Liver (tissue), 9 donors: ENCODE data around the gene LY6G6F. TPM values are rescaled to one million over a fixed set of nuclear protein-coding genes. Genes with fewer than 3 reads are reported as not detected.

ENCODE experiments used
- DNase-seq: peaks from one replicate; pipeline ENCODE4 v3.0.0-alpha.2; 2017; ENCODE audit warnings: low spot score
- H3K27ac ChIP-seq, 2 donors: one replicate each; pipeline ENCODE4 v1.7.0; 2013; ENCODE audit warnings: inconsistent platforms in 2 of 2, low read length in 2 of 2, control low read depth in 1 of 2, low read depth in 1 of 2, mild to moderate bottlenecking in 1 of 2
- H3K27me3 ChIP-seq, 4 donors: one replicate each; pipeline versions ENCODE4 v1.6.1 to v1.7.0; 2013; ENCODE audit warnings: low read length in 3 of 4, inconsistent platforms in 1 of 4, mild to moderate bottlenecking in 1 of 4, moderate library complexity in 1 of 4; ENCODE audit not compliant: control insufficient read depth in 4 of 4, insufficient read depth in 4 of 4
- H3K36me3 ChIP-seq, 4 donors: one replicate each; pipeline versions ENCODE4 v1.6.1 to v1.7.0; 2013; ENCODE audit warnings: low read length in 3 of 4, mild to moderate bottlenecking in 3 of 4, low read depth in 1 of 4, moderate library complexity in 1 of 4; ENCODE audit not compliant: control insufficient read depth in 4 of 4, insufficient read depth in 3 of 4
- H3K4me1 ChIP-seq, 4 donors: one replicate each; pipeline versions ENCODE4 v1.6.1 to v1.7.0; 2013; ENCODE audit warnings: low read length in 3 of 4, mild to moderate bottlenecking in 3 of 4, moderate library complexity in 1 of 4; ENCODE audit not compliant: control insufficient read depth in 4 of 4, insufficient read depth in 4 of 4
- H3K4me3 ChIP-seq, 3 donors: one replicate each; pipeline versions ENCODE4 v1.6.1 to v1.7.0; 2013; ENCODE audit warnings: low read length in 3 of 3, control low read depth in 1 of 3, low read depth in 1 of 3, mild to moderate bottlenecking in 1 of 3
- H3K9ac ChIP-seq, 2 donors: one replicate each; pipeline ENCODE4 v1.7.0; 2013; ENCODE audit warnings: low read length in 2 of 2, mild to moderate bottlenecking in 2 of 2, moderate library complexity in 2 of 2, control low read depth in 1 of 2, low read depth in 1 of 2
- H3K9me3 ChIP-seq, 4 donors: one replicate each; pipeline versions ENCODE4 v1.6.1 to v1.7.0; 2013; ENCODE audit warnings: low read length in 3 of 4; ENCODE audit not compliant: control insufficient read depth in 4 of 4
- EGR1 ChIP-seq, 2 donors: IDR thresholded peaks; 2 replicates each; pipeline ENCODE4 v1.6.1; 2016 to 2018; ENCODE audit warnings: antibody characterized with exemption in 2 of 2, low read depth in 2 of 2
- FOXA1 ChIP-seq: IDR thresholded peaks from 2 replicates; pipeline ENCODE4 v1.6.1; 2016; ENCODE audit warnings: antibody characterized with exemption
- HNF4G ChIP-seq: IDR thresholded peaks from 2 replicates; pipeline ENCODE4 v1.6.1; 2016; ENCODE audit warnings: antibody characterized with exemption
- JUND ChIP-seq, 2 donors: IDR thresholded peaks; 2 replicates each; pipeline ENCODE4 v1.6.1; 2016; ENCODE audit warnings: antibody characterized with exemption in 2 of 2
- RAD21 ChIP-seq, 2 donors: IDR thresholded peaks; 2 replicates each; pipeline ENCODE4 v1.6.1; 2016; ENCODE audit warnings: antibody characterized with exemption in 2 of 2, mild to moderate bottlenecking in 2 of 2
- RXRA ChIP-seq, 2 donors: IDR thresholded peaks; 2 replicates each; pipeline ENCODE4 v1.6.1; 2017 to 2018; ENCODE audit warnings: antibody characterized with exemption in 2 of 2, mild to moderate bottlenecking in 1 of 2
- SP1 ChIP-seq: IDR thresholded peaks from 2 replicates; pipeline ENCODE4 v1.6.1; 2018; ENCODE audit warnings: antibody characterized with exemption, mild to moderate bottlenecking
- TAF1 ChIP-seq: conservative IDR thresholded peaks from 2 replicates; pipeline ENCODE4 v1.6.1; 2016; ENCODE audit warnings: antibody characterized with exemption, mild to moderate bottlenecking
- WGBS: extraction: QIAGEN DNeasy Blood & Tissue Kit; methylation state at CpG from one replicate; pipeline ENCODE4 v1.1.7; 2013; 5-methylcytosine and 5-hydroxymethylcytosine counted together
- polyA plus RNA-seq, 2 donors: library from polyadenylated mRNA; stranded (reverse) in 1 of 2; unstranded in 1 of 2; fragments of 200-250 nt in 1 of 2; fragments of >200 nt in 1 of 2; fragmentation: Nextera tagmentation in 1 of 2; extraction: Ambion mirVana in 1 of 2; gene quantifications; one replicate each; pipeline versions ENCODE4 v1.2.1 to v1.2.3, GENCODE V29; 2013 to 2015
- total RNA-seq, 2 donors: library from RNA; depleted of rRNA; stranded (reverse); fragments of >200 nt; gene quantifications; one replicate each; pipeline ENCODE4 v1.2.3, GENCODE V29; 2014
- TF ChIP-seq, protein P1 (sequence below): IDR thresholded peaks from 2 replicates; pipeline ENCODE4 v1.6.1; 2016; ENCODE audit warnings: antibody characterized with exemption, mild to moderate bottlenecking
- TF ChIP-seq, protein P2 (sequence below): IDR thresholded peaks from 2 replicates; pipeline ENCODE4 v1.6.1; 2016; ENCODE audit warnings: antibody characterized with exemption
- TF ChIP-seq, protein P3 (sequence below): fragments of 150-350 bp; IDR thresholded peaks from 2 replicates; pipeline ENCODE4 v1.5.1; 2017; ENCODE audit warnings: improper control_type of control experiment, low read depth, low read length; ENCODE audit not compliant: missing input control
- TF ChIP-seq, protein P4 (sequence below): IDR thresholded peaks from 2 replicates; pipeline ENCODE4 v1.6.1; 2016; ENCODE audit warnings: antibody characterized with exemption
- TF ChIP-seq, protein P5 (sequence below): IDR thresholded peaks from 2 replicates; pipeline ENCODE4 v1.6.1; 2016; ENCODE audit warnings: antibody characterized with exemption
- donor health status: healthy.
- donor health status: healthy.
- donor health status: healthy.
- donor health status: healthy.
- donor health status: healthy.

The LY6G6F gene
- total and polyA plus RNA-seq, 4 donors = 0.08 to 3.2 TPM; not detected in 2

DNA sequence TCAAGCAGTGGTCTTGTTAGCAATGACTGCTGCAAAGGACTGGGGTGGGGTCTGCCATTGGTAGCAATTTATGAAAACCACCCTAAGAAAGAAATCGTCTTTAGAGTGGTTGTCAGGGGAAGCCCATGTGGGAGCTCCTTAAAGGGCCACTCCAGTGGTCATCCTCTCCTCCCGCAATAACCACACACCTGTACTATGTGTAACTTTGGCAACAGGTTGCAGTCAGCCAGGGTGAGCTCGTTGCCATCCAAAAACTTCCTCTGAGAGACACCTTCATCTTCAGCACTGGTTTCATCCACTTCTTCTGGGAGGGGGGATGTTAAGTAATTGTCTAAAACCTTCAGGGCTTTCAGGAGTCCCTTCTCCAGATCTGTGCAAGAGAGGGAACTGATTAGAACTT, 25.4 kb downstream of the LY6G6F start:
- TF ChIP-seq EGR1 (IDR thresholded peaks at IDR 0.05; ENCODE audit: low read depth in 2 of 2) (no peak), RAD21 (IDR thresholded peaks at IDR 0.05) (no peak), SP1 (no peak)

DNA sequence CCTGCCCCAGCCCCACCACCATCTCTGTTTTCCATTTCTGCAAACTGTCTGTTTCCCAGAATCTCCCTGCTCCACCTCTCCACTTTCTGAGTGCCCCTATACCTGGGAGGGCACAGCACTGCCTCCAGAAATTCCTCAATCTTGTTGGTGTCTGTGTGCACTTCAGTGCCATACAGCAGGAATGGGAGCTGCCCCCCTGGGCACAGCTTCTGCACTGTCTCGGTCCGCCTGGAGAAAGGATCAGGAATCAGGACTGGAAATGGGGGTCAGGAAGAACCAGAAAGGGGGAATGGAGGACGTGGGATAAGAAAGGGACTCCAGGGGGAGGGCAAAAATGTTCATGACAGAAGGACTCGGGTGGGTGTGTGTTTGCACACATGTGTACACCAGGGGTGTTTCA, 27.1 kb downstream of the LY6G6F start:
- no peaks in the 10 kb centered on the region for H3K9me3 ChIP-seq
- WGBS = 86% methylated on average over 4 of the region's 4 CpGs

More for the DNA sequence above, 25.4 kb downstream of the LY6G6F start:
- no peaks in the 10 kb centered on the region for H3K9me3 ChIP-seq
- 73% methylated on average over 3 of the region's 3 CpGs for WGBS
- H3K36me3 ChIP-seq = peaks cover 8 to 25% (median 20%) of the 10 kb centered on the region in 4 donors
- no peak for DNase-seq
- H3K9ac ChIP-seq = no peak overlapping the region
- H3K27ac ChIP-seq = no peak overlapping the region
- no peaks in the 10 kb centered on the region for H3K27me3 ChIP-seq
- peaks cover 9 to 46% (median 30%) of the 10 kb centered on the region in 4 donors for H3K4me1 ChIP-seq
- H3K4me3 ChIP-seq = no peak overlapping the region

DNA sequence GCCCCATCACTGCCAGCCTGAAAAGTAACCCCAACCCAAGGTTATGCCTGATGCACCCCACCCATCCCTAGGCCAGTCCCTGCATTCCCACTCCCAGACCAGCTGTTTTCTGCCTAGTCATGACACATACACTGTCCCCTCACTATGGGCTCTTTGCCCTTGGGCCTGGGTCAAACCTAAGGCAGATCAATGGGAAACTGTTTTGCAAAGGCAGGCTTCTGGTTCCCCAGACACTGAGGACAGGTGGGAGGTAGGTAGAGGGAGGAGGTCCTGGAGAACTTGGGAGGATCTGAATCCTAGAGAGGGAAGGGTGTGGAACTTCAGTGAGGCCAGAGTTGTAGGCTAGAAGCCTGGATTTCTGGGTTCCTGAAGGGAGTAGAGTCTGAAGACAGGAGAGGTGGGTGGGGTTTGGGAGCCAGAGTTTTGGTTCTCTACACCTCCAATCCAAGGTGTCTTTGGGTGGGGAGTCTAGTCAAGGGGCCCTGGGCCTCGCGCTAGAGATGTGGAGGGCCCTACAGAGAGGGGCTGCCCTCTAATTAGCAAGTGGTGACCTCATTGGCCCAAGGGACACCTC, 27.7 kb downstream of the LY6G6F start:
- TF ChIP-seq JUND (IDR thresholded peaks at IDR 0.05) (peak; percentile 49 to 65), FOXA1 (no peak), TAF1 (no peak), HNF4G (no peak)
- TF ChIP-seq, protein P1, sequence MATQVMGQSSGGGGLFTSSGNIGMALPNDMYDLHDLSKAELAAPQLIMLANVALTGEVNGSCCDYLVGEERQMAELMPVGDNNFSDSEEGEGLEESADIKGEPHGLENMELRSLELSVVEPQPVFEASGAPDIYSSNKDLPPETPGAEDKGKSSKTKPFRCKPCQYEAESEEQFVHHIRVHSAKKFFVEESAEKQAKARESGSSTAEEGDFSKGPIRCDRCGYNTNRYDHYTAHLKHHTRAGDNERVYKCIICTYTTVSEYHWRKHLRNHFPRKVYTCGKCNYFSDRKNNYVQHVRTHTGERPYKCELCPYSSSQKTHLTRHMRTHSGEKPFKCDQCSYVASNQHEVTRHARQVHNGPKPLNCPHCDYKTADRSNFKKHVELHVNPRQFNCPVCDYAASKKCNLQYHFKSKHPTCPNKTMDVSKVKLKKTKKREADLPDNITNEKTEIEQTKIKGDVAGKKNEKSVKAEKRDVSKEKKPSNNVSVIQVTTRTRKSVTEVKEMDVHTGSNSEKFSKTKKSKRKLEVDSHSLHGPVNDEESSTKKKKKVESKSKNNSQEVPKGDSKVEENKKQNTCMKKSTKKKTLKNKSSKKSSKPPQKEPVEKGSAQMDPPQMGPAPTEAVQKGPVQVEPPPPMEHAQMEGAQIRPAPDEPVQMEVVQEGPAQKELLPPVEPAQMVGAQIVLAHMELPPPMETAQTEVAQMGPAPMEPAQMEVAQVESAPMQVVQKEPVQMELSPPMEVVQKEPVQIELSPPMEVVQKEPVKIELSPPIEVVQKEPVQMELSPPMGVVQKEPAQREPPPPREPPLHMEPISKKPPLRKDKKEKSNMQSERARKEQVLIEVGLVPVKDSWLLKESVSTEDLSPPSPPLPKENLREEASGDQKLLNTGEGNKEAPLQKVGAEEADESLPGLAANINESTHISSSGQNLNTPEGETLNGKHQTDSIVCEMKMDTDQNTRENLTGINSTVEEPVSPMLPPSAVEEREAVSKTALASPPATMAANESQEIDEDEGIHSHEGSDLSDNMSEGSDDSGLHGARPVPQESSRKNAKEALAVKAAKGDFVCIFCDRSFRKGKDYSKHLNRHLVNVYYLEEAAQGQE = no peak
- TF ChIP-seq, protein P2, sequence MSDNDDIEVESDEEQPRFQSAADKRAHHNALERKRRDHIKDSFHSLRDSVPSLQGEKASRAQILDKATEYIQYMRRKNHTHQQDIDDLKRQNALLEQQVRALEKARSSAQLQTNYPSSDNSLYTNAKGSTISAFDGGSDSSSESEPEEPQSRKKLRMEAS = no peak
- TF ChIP-seq, protein P3, sequence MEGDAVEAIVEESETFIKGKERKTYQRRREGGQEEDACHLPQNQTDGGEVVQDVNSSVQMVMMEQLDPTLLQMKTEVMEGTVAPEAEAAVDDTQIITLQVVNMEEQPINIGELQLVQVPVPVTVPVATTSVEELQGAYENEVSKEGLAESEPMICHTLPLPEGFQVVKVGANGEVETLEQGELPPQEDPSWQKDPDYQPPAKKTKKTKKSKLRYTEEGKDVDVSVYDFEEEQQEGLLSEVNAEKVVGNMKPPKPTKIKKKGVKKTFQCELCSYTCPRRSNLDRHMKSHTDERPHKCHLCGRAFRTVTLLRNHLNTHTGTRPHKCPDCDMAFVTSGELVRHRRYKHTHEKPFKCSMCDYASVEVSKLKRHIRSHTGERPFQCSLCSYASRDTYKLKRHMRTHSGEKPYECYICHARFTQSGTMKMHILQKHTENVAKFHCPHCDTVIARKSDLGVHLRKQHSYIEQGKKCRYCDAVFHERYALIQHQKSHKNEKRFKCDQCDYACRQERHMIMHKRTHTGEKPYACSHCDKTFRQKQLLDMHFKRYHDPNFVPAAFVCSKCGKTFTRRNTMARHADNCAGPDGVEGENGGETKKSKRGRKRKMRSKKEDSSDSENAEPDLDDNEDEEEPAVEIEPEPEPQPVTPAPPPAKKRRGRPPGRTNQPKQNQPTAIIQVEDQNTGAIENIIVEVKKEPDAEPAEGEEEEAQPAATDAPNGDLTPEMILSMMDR = no peak
- DNase-seq = no peak
- peaks cover 17 to 56% (median 42%) of the 10 kb centered on the region in 4 donors for H3K4me1 ChIP-seq
- H3K27ac ChIP-seq = peak overlapping the region; percentile 90 to 96
- H3K4me3 ChIP-seq = peak overlapping the region in 2 of 3 donors; percentile 53 to 84
- 53% methylated on average over 2 of the region's 2 CpGs for whole genome bisulfite sequencing
- peak overlapping the region; percentile 46 to 87 for H3K9ac ChIP-seq
- H3K27me3 ChIP-seq = no peaks in the 10 kb centered on the region
- peaks cover 4 to 25% (median 20%) of the 10 kb centered on the region in 4 donors for H3K36me3 ChIP-seq
- no peaks in the 10 kb centered on the region for H3K9me3 ChIP-seq

More for the DNA sequence above, 27.1 kb downstream of the LY6G6F start:
- no peaks in the 10 kb centered on the region for H3K27me3 ChIP-seq
- peak overlapping the region in 1 of 2 donors; percentile 96 for H3K27ac ChIP-seq
- no peak for DNase-seq
- H3K36me3 ChIP-seq = peaks cover 4 to 25% (median 20%) of the 10 kb centered on the region in 4 donors
- H3K4me3 ChIP-seq = no peak overlapping the region
- H3K9ac ChIP-seq = no peak overlapping the region
- peaks cover 15 to 56% (median 43%) of the 10 kb centered on the region in 4 donors for H3K4me1 ChIP-seq
- TF ChIP-seq, protein P4, sequence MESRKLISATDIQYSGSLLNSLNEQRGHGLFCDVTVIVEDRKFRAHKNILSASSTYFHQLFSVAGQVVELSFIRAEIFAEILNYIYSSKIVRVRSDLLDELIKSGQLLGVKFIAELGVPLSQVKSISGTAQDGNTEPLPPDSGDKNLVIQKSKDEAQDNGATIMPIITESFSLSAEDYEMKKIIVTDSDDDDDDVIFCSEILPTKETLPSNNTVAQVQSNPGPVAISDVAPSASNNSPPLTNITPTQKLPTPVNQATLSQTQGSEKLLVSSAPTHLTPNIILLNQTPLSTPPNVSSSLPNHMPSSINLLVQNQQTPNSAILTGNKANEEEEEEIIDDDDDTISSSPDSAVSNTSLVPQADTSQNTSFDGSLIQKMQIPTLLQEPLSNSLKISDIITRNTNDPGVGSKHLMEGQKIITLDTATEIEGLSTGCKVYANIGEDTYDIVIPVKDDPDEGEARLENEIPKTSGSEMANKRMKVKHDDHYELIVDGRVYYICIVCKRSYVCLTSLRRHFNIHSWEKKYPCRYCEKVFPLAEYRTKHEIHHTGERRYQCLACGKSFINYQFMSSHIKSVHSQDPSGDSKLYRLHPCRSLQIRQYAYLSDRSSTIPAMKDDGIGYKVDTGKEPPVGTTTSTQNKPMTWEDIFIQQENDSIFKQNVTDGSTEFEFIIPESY = no peak
- no peak for TF ChIP-seq RXRA (IDR thresholded peaks at IDR 0.05)
- TF ChIP-seq, protein P5, sequence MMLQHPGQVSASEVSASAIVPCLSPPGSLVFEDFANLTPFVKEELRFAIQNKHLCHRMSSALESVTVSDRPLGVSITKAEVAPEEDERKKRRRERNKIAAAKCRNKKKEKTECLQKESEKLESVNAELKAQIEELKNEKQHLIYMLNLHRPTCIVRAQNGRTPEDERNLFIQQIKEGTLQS = no peak
